Thymus (tissue), 11 donors: ENCODE results near the gene MON1A. TPM values are rescaled to one million over a fixed set of nuclear protein-coding genes. Genes with fewer than 3 reads are reported as not detected.
"Not testable (repeated sequence)": the region's sequence is repeated elsewhere in the genome, so short reads cannot be mapped to it uniquely, and the experiment has no call there.

Experiments used
- DNase-seq, 9 donors: peaks; one replicate each; pipeline ENCODE4 v3.0.0-alpha.2; 2013; ENCODE audit warnings: low spot score in 9 of 9, low read depth in 6 of 9, missing footprints in 1 of 9
- H3K27ac ChIP-seq, 2 donors: one replicate each; pipeline ENCODE4 v1.5.1; 2013; ENCODE audit warnings: control low read depth in 1 of 2, low read depth in 1 of 2, low read length in 1 of 2, mild to moderate bottlenecking in 1 of 2, moderate library complexity in 1 of 2
- H3K27me3 ChIP-seq, 2 donors: one replicate each; pipeline ENCODE4 v1.5.1; 2013; ENCODE audit warnings: low read length in 1 of 2; ENCODE audit not compliant: control insufficient read depth in 2 of 2, insufficient read depth in 1 of 2
- H3K36me3 ChIP-seq, 2 donors: one replicate each; pipeline ENCODE4 v1.5.1; 2013; ENCODE audit warnings: low read length in 1 of 2, mild to moderate bottlenecking in 1 of 2, moderate library complexity in 1 of 2; ENCODE audit not compliant: control insufficient read depth in 2 of 2, insufficient read depth in 2 of 2
- H3K4me1 ChIP-seq, 2 donors: one replicate each; pipeline ENCODE4 v1.5.1; 2013; ENCODE audit warnings: low read length in 2 of 2; ENCODE audit not compliant: control insufficient read depth in 2 of 2, insufficient read depth in 2 of 2
- H3K4me3 ChIP-seq, 2 donors: one replicate each; pipeline ENCODE4 v1.5.1; 2013; ENCODE audit warnings: low read length in 2 of 2, control low read depth in 1 of 2, mild to moderate bottlenecking in 1 of 2
- H3K9me3 ChIP-seq, 2 donors: one replicate each; pipeline ENCODE4 v1.5.1; 2013; ENCODE audit warnings: low read length in 1 of 2, mild to moderate bottlenecking in 1 of 2; ENCODE audit not compliant: control insufficient read depth in 2 of 2, insufficient read depth in 1 of 2
- WGBS: extraction: QIAGEN DNeasy Blood & Tissue Kit; methylation state at CpG from one replicate; pipeline ENCODE4 v1.1.7; 2013; 5-methylcytosine and 5-hydroxymethylcytosine counted together
- polyA plus RNA-seq: library from polyadenylated mRNA; stranded (reverse); fragments of 200-250 nt; gene quantifications from one replicate; pipeline ENCODE4 v1.2.3, GENCODE V29; 2013
- total RNA-seq: library from RNA; stranded (reverse); fragments of 120-200 nt; gene quantifications from one replicate; pipeline ENCODE4 v1.2.4, GENCODE V29; 2013
- donor health status: healthy.

Gene MON1A
- total and polyA plus RNA-seq, 2 donors: 5.9 to 6.9 TPM

GRCh38 chr3:49910409-49911123, 19.0 kb downstream of the MON1A start:
- 96% methylated on average over 48 of the region's 48 CpGs for WGBS
- Histone ChIP-seq H3K27ac (no peak overlapping the region), H3K4me1 (peaks cover 8 to 11% of the 10 kb centered on the region in 2 donors), H3K27me3 (no peaks in the 10 kb centered on the region), H3K36me3 (peaks cover 26 to 45% of the 10 kb centered on the region in 2 donors), H3K9me3 (no peaks in the 10 kb centered on the region), H3K4me3 (no peak overlapping the region)
- DNase-seq: no peak

GRCh38 chr3:49908373-49909199, 21.0 kb downstream of the MON1A start:
- no peak for DNase-seq
- H3K27ac ChIP-seq: no peak overlapping the region
- H3K4me1 ChIP-seq: peaks cover 17 to 26% of the 10 kb centered on the region in 2 donors
- WGBS: 97% methylated on average over 14 of the region's 14 CpGs
- H3K27me3 ChIP-seq: no peaks in the 10 kb centered on the region
- no peaks in the 10 kb centered on the region for H3K9me3 ChIP-seq
- H3K4me3 ChIP-seq: no peak overlapping the region
- peaks cover 26 to 45% of the 10 kb centered on the region in 2 donors for H3K36me3 ChIP-seq

GRCh38 chr3:49906073-49906743, 23.4 kb downstream of the MON1A start:
- H3K9me3 ChIP-seq: no peaks in the 10 kb centered on the region
- no peak overlapping the region for H3K4me3 ChIP-seq
- H3K4me1 ChIP-seq: peaks cover 20 to 46% of the 10 kb centered on the region in 2 donors
- 24% methylated on average over 15 of the region's 15 CpGs for WGBS
- H3K27me3 ChIP-seq: no peaks in the 10 kb centered on the region
- peak overlapping the region in 1 of 2 donors; percentile 34 for H3K27ac ChIP-seq
- DNase-seq: peak in 3 of 9 donors; percentile 37 to 65 (median 55)
- H3K36me3 ChIP-seq: peaks cover 12 to 26% of the 10 kb centered on the region in 2 donors

GRCh38 chr3:49904448-49904847, 25.2 kb downstream of the MON1A start:
- H3K27me3 ChIP-seq, DNase-seq, H3K4me3 ChIP-seq, H3K27ac ChIP-seq, H3K9me3 ChIP-seq: not testable (repeated sequence)
- peaks cover 4 to 11% of the 10 kb centered on the region in 2 donors for H3K36me3 ChIP-seq
- WGBS: 93% methylated on average over 13 of the region's 13 CpGs
- H3K4me1 ChIP-seq: peaks cover 20 to 58% of the 10 kb centered on the region in 2 donors

GRCh38 chr3:49903451-49904424, 25.9 kb downstream of the MON1A start, which contains the start of gene MST1R:
Gene MST1R (minus strand): TSS chr3:49903873. CDS start chr3:49903609, 264 bp downstream.
- peak within 1 kb of the TSS; percentile 30 to 38 for H3K4me3 ChIP-seq
- peak in 8 of 9 donors; percentile 45 to 88 (median 71) for DNase-seq
- 40% methylated on average over 65 of the region's 65 CpGs for WGBS
- H3K9me3 ChIP-seq: no peaks in the 10 kb centered on the region
- no peaks in the 10 kb centered on the region for H3K27me3 ChIP-seq
- peak within 1 kb of the TSS; percentile 67 to 76 for H3K27ac ChIP-seq
- H3K4me1 ChIP-seq: peaks cover 20 to 58% of the 10 kb centered on the region in 2 donors
- H3K36me3 ChIP-seq: peaks cover 0 to 4% of the 10 kb centered on the region in 2 donors

- Histone ChIP-seq H3K4me3 (peak overlapping the region in 1 of 2 donors; percentile 26), H3K36me3 (no peaks in the 10 kb centered on the region), H3K9me3 (no peaks in the 10 kb centered on the region), H3K27me3 (no peaks in the 10 kb centered on the region), H3K4me1 (peaks cover 20 to 58% of the 10 kb centered on the region in 2 donors), H3K27ac (peak overlapping the region; percentile 76 to 80)
- no peak for DNase-seq
- 97% methylated on average over 44 of the region's 44 CpGs for WGBS
These were observed 26.9 kb downstream of the MON1A start for GRCh38 chr3:49902511-49903345.

GRCh38 chr3:49901366-49902339, 28.0 kb downstream of the MON1A start:
- Histone ChIP-seq H3K27me3 (no peaks in the 10 kb centered on the region), H3K4me3 (peak overlapping the region in 1 of 2 donors; percentile 18), H3K36me3 (no peaks in the 10 kb centered on the region), H3K27ac (peak overlapping the region; percentile 64 to 82), H3K4me1 (peaks cover 20 to 57% of the 10 kb centered on the region in 2 donors), H3K9me3 (no peaks in the 10 kb centered on the region)
- peak in 2 of 9 donors; percentile 14 to 62 for DNase-seq
- WGBS: 50% methylated on average over 11 of the region's 11 CpGs
